HG03060 (cell line): ENCODE measurements around the gene FGFR3.

Experiments
- ATAC-seq: cut with Tn5 transposase; IDR thresholded peaks from one replicate; pipeline ENCODE4 v1.9.1; 2021; ENCODE audit warnings: low read depth, moderate number of reproducible peaks; ENCODE audit not compliant: unreplicated experiment

The FGFR3 gene

DNA sequence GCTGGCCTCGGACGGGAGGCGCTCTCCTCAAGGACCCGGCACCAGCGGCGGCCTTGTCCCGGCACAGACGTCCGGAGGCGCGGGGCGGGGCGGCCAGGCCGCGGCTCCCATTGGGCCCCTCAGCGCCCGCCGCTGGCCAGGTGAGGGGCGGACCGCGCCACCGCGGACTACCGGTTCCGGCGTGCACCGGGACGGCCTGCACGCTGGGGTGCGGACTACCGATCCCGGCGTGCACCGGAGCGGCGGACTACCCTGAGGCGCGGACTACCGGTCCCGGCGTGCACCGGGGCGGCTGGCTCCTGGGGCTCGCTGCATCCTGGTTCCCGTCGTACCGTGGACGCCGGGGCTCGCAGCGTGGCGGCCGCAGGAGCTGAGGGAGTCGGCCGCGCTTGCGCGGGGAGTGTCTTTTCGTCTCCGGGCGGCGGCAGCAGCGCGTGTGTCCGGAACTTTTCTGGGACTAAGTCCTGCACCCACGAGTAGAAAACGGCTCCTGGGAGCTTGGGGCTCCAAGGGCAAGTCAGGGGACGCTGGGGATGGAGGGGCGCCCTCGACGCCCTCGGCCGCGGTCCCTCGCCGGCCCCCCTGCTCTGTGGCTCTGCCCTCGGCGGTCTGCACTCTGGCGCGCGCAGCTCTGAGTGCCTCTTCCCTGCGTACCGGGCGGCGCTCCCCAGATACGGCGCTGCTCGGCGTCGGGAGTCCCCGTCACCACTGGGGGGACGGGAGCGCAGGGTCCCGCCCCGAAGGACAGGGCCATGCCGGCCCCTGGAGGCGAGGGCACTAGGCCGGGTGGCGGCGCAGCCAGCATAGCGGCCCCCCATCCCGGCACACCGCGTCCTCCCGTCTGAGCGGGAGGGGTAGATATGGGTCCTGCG lies 63.2 kb downstream of the FGFR3 start, which contains the start of gene LETM1:
Gene LETM1, minus strand, starts transcription at position 86 of the 872 bp plus-strand sequence. CDS start 206 bp downstream, outside the sequence.
- ATAC-seq = peak; percentile 51

DNA sequence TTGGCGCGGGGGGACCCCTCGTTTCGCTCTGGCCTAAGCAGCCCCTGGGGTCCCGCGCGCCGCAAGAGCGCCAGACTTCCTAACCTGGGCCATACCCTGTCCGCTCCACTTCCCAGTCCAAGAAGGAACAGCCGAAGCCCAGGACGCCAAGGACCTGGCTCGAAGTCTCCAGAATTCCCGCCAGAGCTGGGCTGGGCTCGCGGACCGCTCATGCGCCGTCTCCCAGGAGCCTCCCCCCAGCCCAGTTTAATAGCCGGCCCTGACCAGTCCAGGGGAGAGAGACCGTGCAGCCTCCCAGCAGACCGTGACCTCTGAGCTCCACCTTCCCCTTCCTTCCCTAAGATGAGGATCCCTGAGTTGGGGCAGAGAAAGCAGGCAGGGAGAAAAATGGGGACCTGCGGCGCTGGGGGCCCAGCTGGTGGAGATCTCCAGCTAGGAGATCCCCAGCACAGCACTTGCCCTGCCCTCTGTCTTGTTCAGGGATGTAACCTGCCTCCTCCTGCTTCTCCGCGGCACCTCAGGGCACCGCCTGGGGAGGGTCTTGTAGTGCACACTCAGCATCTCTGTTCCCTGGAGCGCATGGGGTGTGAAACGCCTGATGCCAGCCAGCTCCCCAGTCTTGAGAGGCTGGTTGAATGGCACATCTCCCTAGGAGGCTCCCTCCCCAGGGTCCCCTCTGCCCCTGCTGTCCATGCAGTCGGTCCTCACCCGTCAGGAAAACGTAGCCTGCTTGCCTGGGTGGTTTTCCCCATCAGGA lies 64.0 kb downstream of the FGFR3 start:
- no peak for ATAC-seq

- no peak for ATAC-seq
Measured at GRCh38 chr4:1857931-1858330, 64.8 kb downstream of the FGFR3 start.
